HTR-8/SVneo (cell line): ENCODE results near the gene IFFO2.
"Not testable (repeated sequence)": the region's sequence is repeated elsewhere in the genome, so short reads cannot be mapped to it uniquely, and the experiment has no call there.

Source experiments
- DNase-seq: peaks from one replicate; pipeline ENCODE4 v3.0.0; 2011; ENCODE audit warnings: low spot score, mixed read lengths; ENCODE audit not compliant: insufficient read length
- FAIRE-seq: peaks from 2 replicates; lab custom pipeline; 2011; peaks lifted over from hg19 to GRCh38; lab: Jason Lieb, UNC

The IFFO2 gene

DNA sequence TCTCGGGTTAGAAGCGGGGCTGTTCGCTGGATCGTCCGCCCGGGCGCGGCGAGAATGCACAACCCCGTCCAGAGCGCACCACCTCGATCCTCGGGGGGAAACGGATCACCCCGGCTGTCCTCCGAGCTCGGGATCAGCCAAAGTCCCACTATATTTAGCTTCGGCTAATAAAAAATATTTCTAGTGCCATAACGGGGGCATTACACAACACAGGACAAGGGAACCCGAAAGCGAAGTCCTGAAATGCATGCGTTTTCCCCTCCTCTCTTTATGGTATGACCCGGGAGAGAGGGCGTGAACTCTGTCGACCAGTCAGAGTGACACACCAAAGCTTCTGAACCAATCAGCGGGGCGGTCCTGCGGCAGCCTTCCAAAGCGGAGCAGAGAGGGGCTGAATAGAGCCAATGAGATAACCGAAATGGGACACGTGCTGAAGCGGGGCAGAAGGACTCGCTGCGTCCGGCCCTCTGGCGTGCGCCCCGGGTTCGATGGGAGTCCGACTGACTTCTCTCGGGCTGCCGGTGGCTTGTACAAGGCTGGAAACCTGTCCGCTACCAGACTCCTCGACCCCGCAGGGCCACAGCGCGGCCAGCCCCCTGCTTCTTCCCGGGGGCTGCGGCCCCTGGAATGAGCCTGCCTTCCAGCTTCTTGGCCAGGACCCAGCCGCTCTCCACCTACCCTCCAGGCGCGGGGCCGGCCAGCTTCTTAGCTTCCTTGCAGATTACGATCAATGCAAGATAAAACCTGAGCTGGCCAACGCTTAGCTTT, 53.8 kb downstream of the IFFO2 start, which contains the start of gene ALDH4A1:
Gene ALDH4A1 (minus strand): TSS at position 33 of the 768 bp plus-strand sequence. CDS start 32 bp downstream, at position 1.
- DNase-seq: peak; percentile 98
- peak; percentile 84 for FAIRE-seq

DNA sequence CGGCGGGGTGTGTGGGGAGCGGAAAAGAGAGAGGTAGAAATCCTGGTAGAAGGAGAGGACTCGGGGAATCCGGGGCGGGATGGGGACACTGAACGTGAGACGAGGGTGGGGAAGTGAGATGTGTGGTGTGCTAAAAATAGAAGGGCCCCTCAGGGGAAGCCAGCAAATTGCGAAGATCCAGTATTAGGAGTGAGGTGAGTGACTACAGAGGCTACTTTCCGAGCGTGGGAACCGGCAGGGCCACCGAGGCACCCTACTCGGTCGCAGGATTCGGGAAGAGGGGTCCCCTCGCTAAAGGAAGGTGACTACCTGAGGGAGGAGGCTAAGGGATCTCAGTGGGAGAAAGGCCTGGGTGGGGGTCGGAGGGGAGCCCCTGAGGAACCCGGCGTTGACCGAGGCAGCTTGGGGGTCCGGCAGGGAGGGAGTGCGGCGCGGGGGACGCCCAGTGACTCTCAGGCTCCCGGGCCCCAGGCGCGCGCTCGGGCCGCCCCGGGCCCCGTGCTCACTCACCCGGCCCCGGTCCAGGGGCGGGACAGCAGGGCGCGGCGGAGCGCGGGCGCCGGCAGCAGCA, 54.4 kb downstream of the IFFO2 start:
- FAIRE-seq (no peak), DNase-seq (peak; percentile 24)

DNA sequence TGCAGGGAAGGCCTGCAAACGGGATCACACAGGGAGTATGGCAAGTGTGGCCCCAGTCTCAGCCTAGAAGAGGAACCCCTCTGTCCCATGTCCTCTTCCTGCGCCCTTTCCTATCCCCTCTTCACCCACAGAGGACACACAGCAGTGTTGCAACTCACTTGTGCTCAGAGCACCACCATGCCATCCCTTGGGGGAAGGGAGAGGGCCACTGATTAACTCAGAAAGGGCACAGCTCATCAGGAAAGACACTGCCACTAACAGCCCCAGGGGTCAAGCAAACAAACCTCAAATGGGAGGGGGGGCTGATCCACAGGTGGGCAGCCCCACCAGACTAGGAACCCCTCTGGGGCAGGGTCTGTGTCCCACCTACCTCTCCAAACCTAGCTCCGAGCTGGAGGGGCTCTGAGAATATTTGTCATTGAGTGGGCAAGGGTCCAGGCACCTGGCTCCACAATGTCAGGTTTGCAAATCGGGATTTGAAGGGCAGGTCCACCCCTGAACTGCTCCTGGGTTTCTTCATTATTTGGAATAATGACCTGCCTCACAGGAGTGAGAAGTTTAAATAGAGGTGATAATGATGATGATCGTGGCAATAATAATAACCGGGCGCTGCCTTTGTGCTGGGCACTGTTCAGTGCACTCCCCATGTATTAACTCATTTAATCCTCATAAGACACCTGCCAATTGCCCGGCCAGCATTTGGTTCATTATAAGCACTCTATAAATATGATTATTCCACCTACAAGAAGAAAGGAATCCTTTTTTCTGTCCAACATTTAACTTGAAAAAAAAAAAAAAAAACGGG, 55.1 kb downstream of the IFFO2 start:
- no peak for FAIRE-seq

DNA sequence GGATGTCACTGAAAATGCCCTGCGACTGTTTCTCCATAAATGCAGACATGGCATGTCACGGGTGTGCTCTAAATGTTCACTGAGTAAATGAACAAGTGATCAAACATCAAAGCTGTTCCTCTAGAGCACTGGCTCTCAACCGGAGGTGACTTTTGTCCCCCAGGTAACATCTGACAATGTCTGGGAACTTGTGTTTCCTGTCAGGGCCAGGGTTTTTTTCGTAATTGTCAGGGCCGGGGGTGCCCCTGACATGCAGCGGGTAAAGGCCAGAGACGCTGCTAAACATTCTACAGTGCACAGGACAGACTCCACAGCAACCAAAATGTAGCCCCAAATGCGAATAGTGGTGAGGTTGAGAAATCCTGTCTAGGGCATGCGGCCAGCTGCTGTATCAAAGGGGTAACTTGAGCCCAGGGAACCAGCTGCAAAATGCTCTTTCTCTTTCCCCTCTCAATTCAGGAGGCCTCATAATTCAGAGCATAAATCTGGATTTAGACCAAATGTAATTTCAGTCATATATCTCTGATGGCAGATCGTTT, 56.1 kb downstream of the IFFO2 start:
- FAIRE-seq: no peak

More for the DNA sequence above, 55.1 kb downstream of the IFFO2 start:
- DNase-seq: no peak

DNA sequence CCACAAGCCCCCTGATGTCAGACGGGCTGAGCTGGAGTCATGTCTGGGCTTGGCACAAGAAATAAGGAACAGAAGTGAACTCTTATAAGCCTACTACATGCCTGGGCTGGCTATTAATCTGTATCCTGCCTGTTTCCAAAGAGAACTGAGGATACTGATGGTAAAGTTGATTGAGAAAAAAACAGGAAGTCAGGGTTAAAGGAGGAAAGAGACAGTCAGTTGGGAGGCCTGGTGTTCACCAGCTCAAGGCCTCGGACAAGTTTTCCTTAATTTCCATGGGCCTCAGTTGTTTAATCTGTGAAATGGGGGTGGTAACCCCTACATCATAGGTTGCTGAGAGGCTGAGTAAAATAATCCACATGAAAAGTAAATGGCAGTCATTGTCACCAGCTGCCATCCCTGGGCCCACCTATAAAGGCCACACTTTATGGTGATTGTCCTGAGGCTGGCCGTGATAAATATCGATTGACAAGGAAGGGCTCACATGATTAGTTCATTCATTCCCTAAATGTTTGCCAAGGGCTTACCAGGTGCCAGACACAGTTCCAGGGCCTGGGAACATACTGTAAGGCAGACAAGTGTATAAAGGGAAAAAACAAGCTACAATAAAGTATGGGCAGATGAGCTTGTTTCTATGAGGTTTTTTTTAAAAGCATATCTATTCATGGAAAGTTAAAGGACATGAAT, 57.0 kb downstream of the IFFO2 start:
- DNase-seq (no peak), FAIRE-seq (no peak)

More for the DNA sequence above, 56.1 kb downstream of the IFFO2 start:
- no peak for DNase-seq

DNA sequence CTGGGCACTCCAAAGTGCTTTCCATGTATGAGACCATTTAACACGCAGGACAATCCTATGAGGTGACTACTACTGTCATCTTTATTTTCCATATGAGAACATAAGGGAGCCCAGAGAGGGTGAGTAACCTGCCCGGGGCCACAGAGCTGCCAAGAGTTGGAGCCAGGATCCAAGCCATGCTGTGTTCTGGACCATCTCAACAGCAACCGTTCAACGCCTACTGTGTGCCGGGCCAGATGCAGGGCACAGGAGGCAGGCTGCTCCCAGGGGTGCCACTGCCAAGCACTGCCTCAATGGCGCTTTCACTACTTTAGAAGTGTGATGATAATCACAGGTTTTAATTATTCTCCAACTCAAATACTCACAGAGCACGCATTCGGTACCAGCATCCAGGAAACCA, 57.9 kb downstream of the IFFO2 start:
- no peak for FAIRE-seq
- no peak for DNase-seq

DNA sequence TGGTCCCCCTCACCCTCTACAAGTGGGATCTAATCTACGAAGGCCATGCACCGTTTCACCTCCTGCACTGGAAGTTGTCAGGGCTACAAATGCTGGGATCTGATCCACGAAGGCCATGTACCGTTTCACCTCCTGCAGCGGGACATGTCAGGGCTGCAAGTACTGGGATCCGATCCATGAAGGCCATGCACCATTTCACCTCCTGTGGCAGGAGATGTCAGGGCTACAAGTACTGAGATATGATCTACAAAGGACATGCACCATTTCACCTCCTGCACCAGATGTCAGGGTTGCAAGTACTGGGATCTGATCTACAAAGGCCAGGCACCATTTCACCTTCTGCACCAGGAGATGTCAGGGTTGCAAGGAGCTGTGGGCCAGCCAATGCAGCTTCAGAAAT, 61.2 kb downstream of the IFFO2 start:
- DNase-seq: no peak

DNA sequence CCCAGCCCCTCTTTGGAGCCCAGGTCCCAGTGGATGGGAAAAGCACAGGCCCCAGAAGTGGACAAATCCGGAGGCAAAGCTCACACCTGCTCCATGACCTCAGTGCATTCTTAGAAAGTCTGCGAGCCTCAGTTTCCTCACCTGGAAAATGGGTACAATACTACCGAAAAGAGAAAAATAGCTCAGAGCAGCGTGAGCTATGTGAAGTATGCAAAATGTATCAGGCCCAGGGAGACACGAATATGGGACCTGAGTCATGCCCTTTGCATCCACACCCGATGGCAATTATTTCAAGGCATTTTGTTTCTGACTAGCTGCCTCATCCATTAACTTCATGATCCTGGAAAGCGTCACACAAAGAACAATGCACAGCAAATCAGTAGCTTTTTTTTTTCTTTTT, 63.4 kb downstream of the IFFO2 start:
- DNase-seq (no peak), FAIRE-seq (no peak)

More for the DNA sequence above, 61.2 kb downstream of the IFFO2 start:
- FAIRE-seq: no peak

DNA sequence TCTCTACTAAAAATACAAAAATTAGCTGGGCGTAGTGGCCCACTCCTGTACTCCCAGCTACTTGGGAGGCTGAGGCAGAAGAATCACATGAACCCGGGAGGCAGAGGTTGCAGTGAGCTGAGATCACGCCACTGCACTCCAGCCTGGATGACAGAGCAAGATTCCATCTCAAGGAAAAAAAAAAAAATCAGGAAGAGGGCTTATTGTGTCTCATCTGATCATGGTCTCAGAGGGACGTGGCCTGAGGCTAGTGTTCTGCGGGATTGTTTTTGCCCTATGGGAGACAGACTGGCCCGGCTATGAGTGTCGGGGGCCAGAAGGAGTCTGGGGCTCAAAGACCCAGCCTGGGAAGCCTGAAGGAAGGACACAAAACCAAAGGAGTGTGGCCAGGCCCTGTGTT, 64.6 kb downstream of the IFFO2 start:
- DNase-seq, FAIRE-seq: not testable (repeated sequence)

DNA sequence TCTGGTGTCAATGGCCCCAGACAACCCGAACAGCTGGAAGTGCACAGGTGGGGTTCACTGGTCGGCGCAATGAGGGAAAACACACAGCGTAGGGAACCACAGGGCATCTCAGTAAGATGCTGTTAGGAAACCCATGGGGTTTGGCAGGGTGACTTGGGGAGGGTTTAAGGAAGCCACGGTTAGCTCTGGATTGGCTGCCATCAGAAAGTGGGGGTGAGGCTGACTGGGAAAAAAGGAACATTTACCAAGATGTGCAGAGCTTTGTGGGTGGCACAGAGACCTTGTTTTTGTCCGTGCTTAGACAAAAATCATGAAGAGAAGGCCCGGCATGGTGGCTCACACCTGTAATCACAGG, 65.1 kb downstream of the IFFO2 start:
- FAIRE-seq: no peak
- no peak for DNase-seq

DNA sequence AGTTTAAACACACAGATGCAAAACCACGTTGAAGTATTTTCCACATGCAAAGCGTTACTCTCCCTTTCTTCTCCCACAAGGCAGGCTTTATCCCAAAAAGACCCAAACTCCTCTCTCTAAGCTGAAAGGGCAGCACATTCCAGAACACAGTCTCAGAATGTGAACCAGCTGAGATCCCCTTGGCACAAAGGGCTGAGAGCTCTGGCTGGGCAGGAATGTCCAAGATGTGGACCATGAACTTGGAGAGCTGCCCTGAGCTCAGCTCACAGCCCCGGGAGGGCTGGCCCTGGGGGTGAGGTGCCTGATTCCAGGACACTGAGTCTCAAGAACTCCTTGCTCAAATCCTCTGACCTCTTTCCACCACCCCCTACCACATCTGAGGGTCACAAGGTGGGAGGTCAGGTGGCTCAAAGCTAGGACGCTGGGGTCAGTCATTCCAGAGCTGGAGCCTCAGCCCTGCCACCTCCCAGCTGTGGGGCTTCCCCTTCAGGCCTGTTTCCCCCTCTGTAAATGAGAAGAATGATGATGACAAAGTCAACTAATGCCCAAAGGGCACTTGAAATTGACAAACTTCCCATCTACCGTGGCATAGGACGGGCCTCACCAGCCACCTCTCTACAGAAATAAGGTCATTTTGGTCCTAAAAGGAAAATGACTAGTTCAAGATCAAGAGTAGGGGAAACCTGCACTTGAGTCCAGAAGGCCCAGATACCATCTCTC, 65.6 kb downstream of the IFFO2 start:
- DNase-seq (no peak), FAIRE-seq (no peak)

DNA sequence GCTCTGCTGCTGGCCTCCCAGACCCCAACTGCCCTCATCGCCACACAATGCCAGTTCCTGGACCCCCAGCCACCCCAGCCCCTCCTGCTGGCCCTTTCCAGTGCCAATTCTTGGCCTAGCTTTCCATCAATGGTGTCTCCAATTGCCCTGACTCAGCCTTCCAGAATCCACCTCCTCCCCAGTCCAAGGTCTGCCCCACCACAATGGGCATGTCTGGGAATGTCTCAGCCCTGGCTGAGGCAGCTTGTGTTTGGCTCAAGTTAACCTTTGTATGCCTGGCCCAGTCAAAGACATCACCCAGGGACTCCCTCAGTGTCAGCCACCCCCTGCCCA, 70.5 kb downstream of the IFFO2 start:
- DNase-seq (no peak), FAIRE-seq (no peak)

DNA sequence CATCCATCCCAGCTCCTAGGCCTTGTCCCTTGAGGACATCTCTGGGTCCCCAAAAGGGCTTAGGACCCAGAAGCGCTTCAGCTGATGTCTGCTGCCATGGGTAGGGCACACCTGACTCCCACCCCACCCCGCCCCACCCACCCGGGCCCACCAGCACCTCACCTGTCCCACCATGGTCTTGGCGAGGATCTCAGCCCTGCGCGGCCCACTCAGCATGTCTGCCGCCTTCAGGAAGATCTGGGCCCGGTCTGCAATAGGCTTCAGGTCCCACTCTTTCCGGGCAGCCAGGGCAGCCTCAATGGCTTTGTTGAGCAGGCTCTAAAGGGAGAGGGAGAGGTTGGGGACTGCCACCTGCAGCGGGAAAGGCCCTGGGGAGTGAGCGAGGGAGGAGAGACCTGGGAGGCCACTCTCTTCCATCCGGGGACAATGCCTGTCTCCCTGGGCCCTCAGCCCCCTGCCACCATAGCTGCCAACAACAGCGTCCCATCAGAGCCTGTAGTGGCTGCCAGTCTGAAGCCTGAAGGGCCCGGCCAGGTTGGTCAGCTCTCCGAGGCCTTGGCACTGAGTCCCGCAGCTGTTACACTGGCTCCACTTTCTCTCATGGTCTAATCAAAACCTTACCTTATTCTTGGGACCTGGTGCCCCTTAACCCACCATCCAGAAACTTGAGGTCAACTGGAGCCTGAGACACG, 71.0 kb downstream of the IFFO2 start:
- DNase-seq (no peak), FAIRE-seq (no peak)

DNA sequence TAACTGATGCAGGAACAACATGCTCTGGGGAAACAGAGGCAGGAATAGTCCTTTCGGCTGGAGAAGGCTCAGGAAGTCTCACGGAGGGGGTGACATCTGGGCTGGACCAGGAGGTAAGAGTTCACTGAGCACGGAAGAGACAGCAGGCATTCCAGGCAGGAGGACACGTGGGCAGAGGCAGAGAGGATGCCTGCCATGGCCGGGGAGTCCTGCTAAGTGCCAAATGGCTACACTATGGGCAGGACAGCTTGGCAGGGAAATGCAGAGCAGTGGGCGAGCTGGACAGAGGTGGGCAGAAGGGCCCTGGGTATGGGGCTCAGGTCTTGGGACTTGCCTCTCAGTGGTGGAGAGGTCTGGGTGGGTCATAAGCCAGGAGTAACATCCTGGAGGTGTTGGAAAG, 71.7 kb downstream of the IFFO2 start:
- DNase-seq: no peak
- FAIRE-seq: no peak

DNA sequence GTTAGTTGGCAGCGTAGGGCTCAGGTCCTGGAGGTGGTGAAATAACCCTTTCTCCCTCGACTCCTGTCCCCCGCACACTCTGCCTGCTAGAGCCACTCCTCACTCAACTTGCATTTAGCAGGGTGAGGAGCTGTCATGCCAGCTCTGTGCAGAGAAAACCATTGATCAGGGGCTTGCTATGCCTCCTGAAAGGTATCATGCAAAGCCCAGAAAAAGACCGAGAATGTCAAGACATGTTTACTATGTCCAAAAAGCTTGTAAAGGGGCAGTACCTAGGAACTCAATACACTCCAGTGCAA, 72.1 kb downstream of the IFFO2 start:
- FAIRE-seq (no peak), DNase-seq (no peak)

DNA sequence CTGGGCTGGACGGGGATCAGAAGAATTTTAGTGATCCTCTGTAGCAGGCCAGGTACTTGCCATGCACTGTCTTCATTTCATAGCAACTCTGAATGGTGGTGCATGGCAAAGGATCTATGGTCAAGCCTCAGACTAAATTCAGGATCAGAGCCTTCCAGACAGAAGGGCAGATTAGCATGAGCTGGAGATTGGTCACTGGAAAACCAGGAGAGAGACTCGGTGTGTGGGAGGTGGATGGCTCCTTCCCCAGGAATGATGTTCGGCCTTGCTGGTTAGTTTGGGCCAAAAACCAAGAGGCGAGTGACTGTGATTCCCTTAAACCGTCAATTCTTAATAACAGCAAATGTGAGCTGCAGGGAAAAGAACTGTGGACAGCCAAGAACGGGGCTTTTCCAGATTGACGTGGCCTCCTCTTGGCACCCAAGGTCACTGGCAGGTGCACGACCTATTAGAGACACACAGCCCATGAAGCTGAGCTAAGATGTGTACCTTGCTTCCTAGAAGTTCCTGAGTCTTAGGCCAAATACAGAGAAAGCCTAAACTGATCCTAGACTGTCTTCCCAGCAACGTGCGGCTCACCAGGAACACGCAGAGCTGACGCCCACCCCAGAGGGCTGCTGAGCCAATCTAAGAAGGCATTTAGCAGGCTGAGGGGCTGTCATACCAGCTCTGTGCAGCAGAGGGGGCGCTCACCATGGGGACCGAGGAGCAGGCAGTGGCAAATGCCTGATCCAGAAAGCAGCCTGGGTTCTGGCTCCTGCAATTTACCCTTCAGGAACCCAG, 72.6 kb downstream of the IFFO2 start:
- FAIRE-seq (peak; percentile 57), DNase-seq (peak; percentile 61)

DNA sequence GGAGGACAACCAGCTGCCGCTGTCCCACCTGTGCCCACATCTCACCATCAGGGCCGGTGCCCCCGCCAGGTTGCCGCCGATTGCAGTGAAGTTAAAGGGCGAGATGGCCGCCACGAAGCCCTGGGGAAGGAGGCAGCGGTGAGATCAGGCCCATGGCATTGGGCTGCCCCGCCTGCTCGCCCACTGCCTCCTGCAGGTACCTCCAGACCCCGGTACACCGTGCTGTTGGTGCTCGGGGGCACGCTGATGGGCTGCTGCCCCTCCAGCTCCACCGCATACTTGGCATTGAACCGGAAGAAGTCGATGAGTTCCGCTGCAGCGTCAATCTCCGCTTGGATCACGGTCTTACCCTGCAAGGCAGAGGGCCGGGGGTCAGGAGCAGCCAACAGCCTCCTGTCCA, 73.4 kb downstream of the IFFO2 start:
- no peak for FAIRE-seq
- DNase-seq: no peak

DNA sequence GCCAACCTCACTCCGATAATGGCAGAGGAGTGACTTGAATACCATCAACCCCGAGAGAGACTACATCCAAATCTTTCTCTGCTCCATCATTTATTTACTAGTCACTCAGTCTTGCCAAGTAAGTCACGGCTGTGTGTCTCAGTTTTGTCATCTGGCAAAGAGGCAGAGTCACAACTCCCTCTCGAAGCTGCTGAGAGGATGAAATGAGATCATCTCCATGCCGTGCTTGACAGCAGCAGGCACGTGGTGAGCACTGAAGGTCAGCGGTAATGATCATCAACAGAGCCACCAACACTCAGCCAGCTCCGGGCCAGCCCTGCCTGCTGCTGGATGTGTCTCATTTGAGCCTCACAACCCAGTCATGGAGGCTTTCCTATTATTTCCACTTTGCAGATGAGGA, 74.0 kb downstream of the IFFO2 start:
- FAIRE-seq (no peak), DNase-seq (no peak)
